Measurements from ENCODE around the gene LUZP2. TPM values are rescaled to one million over a fixed set of nuclear protein-coding genes. Genes with fewer than 3 reads are reported as not detected.

Gene LUZP2
- total RNA-seq, 1 experiment from 2014 or later, result 3.8 TPM

- H3K27ac Mint-ChIP-seq, result no peak overlapping the region
- CTCF ChIA-PET, result no interaction called here
- peaks cover 13% of the 10 kb centered on the region for H3K4me1 Mint-ChIP-seq
- POLR2A ChIA-PET, result no interaction called here
- no peaks in the 10 kb centered on the region for H3K36me3 Mint-ChIP-seq
- TF ChIP-seq GTF2I (CRISPR knock-in tag; conservative IDR thresholded peaks at IDR 0.05) (no peak), USF2 (CRISPR knock-in tag; IDR thresholded peaks at IDR 0.05) (no peak), ELF4 (CRISPR knock-in tag; IDR thresholded peaks at IDR 0.05; ENCODE audit: low read depth) (no peak), PRRX2 (CRISPR knock-in tag; IDR thresholded peaks at IDR 0.05) (no peak), ATF6 (CRISPR knock-in tag; IDR thresholded peaks at IDR 0.05) (no peak), TEAD4 (CRISPR knock-in tag; IDR thresholded peaks at IDR 0.05) (no peak), CTCF (IDR thresholded peaks at IDR 0.05) (no peak), ZBTB21 (CRISPR knock-in tag; IDR thresholded peaks at IDR 0.05; ENCODE audit: borderline replicate concordance) (no peak), SOX15 (CRISPR knock-in tag; IDR thresholded peaks at IDR 0.05) (no peak), TCF7 (CRISPR knock-in tag; IDR thresholded peaks at IDR 0.05; ENCODE audit: low read depth) (no peak), AR (CRISPR knock-in tag; IDR thresholded peaks at IDR 0.05) (no peak), NR3C1 (CRISPR knock-in tag; conservative IDR thresholded peaks at IDR 0.05; ENCODE audit: low read depth) (no peak), E2F1 (CRISPR knock-in tag; IDR thresholded peaks at IDR 0.05) (no peak), ETV6 (CRISPR knock-in tag; IDR thresholded peaks at IDR 0.05) (no peak), SMAD3 (CRISPR knock-in tag; IDR thresholded peaks at IDR 0.05; ENCODE audit: borderline replicate concordance) (no peak), NFE2L1 (CRISPR knock-in tag; IDR thresholded peaks at IDR 0.05) (no peak), CREB1 (CRISPR knock-in tag; IDR thresholded peaks at IDR 0.05) (no peak), ZNF416 (CRISPR knock-in tag; IDR thresholded peaks at IDR 0.05) (no peak), CREM (CRISPR knock-in tag; IDR thresholded peaks at IDR 0.05) (no peak)
- TF ChIP-seq, protein P1, sequence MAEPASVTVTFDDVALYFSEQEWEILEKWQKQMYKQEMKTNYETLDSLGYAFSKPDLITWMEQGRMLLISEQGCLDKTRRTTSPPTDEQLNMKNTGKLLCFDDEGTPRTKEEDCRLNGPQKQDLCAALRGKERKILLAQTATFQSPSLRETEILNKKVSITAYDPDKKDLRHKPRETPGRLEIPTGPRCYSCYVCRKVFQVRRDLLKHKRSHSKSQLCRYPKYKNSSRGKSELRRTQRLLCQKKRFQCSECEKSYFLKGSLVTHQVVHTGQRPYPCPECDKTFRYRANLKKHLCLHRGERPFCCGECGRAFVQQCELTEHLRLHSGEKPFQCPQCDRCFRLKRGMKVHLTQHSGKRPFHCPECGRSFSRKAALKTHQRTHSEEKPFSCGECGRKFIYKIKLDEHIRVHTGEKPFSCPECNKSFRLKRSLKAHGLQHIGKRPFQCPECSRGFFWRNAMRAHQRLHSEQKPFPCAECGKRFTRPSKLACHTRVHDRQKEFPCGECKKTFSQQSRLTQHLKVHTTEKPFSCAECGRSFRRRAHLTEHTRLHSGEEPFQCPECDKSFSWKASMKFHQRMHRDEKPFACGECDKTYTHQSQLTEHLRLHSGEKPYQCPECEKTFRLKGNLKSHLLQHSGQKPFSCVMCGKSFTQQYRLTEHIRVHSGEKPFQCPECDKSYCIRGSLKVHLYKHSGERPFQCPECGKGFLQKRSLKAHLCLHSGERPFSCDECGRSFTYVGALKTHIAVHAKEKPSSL (CRISPR knock-in tag; conservative IDR thresholded peaks at IDR 0.05), result no peak
- H3K4me3 Mint-ChIP-seq, result no peak overlapping the region
- H3K9me3 Mint-ChIP-seq, result no peaks in the 10 kb centered on the region
- ATAC-seq, result no peak
- no peak for DNase-seq (ENCODE audit: low spot score)
- H3K27me3 Mint-ChIP-seq (ENCODE audit: low read depth), result no peaks in the 10 kb centered on the region
Measured at GRCh38 chr11:24559315-24559714, 62.5 kb downstream of the LUZP2 start.
